HCT116 (cell line): Measurements from ENCODE around the gene PNRC2. TPM values are rescaled to one million over a fixed set of nuclear protein-coding genes. Genes with fewer than 3 reads are reported as not detected.

ENCODE experiments used
- ATAC-seq: fragments of 200-7000 bp; cut with Tn5 transposase; 2 replicates; pipeline ENCODE4 v1.9.1; 2020; ENCODE audit warnings: mild to moderate bottlenecking, moderate library complexity
- BruUV-seq: library from RNA; stranded (reverse); fragments of 400-500 nt; replicated peaks from 2 replicates; lab custom pipeline; 2021; lab: Mats Ljungman, UMichigan
- CTCF ChIA-PET: fragments of 300-600 bp; sonication (Branson Sonifier 250); formaldehyde crosslinking; loops from one replicate; lab custom pipeline; 2021; ENCODE audit warnings: antibody characterized with exemption; lab: Charles Lee
- POLR2A ChIA-PET: fragments of 300-600, 350-600 bp; sonication (Branson Sonifier 250); formaldehyde crosslinking; loops from one replicate; lab custom pipeline; 2021; ENCODE audit warnings: antibody characterized with exemption; lab: Charles Lee
- RAD21 ChIA-PET, 2 experiments: fragments of 300-600 bp; sonication (Branson Sonifier 250); formaldehyde crosslinking; loops; one replicate each; lab custom pipeline; 2023; ENCODE audit warnings: low total read pairs in 2 of 2; ENCODE audit not compliant: uncharacterized antibody in 2 of 2, unreplicated experiment in 2 of 2, low non-redundant PET in 1 of 2; lab: Charles Lee
- DNase-seq: peaks from one replicate; pipeline ENCODE4 v3.0.0-alpha.2; 2010; ENCODE audit warnings: low read depth, low spot score
- H2AFZ ChIP-seq: fragments of 200-600 bp; shearing (Covaris generic), sonication (generic); 2 replicates; pipeline ENCODE4 v1.6.1; 2017; ENCODE audit warnings: low read depth, mixed run types, mixed read lengths, antibody characterized with exemption, low read length; ENCODE audit not compliant: poor library complexity, severe bottlenecking
- H3K27ac ChIP-seq: 2 replicates; pipeline ENCODE4 v1.5.1; 2012; ENCODE audit warnings: low read depth, low read length
- H3K27me3 ChIP-seq: fragments of 200-600 bp; sonication (generic); 2 replicates; pipeline ENCODE4 v1.6.1; 2016; ENCODE audit warnings: mixed run types, low read length, mixed read lengths; ENCODE audit not compliant: insufficient read depth
- H3K36me3 ChIP-seq, 2 experiments: fragments of 200-500 bp in 1 of 2; fragments of 200-600 bp in 1 of 2; sonication (Bioruptor generic) in 1 of 2; sonication (generic) in 1 of 2; 2 replicates each; pipeline versions ENCODE4 v1.5.1 to v1.6.1; 2014 to 2016; ENCODE audit warnings: low read length in 2 of 2, inconsistent platforms in 1 of 2, mixed read lengths in 1 of 2, mixed run types in 1 of 2; ENCODE audit not compliant: insufficient read depth in 2 of 2, control insufficient read depth in 1 of 2
- H3K4me1 ChIP-seq, 2 experiments: fragments of 200-600 bp in 1 of 2; sonication (generic) in 1 of 2; 2 replicates each; pipeline versions ENCODE4 v1.5.1 to v1.6.1; 2012 to 2017; ENCODE audit warnings: low read length in 2 of 2, inconsistent platforms in 1 of 2, mild to moderate bottlenecking in 1 of 2, mixed read lengths in 1 of 2, mixed run types in 1 of 2, moderate library complexity in 1 of 2; ENCODE audit not compliant: insufficient read depth in 2 of 2, control insufficient read depth in 1 of 2
- H3K4me2 ChIP-seq: fragments of 200-600 bp; sonication (generic); 2 replicates; pipeline ENCODE4 v1.6.1; 2017; ENCODE audit warnings: mixed run types, low read length, mixed read lengths
- H3K4me3 ChIP-seq, 2 experiments: fragments of 200-600 bp in 1 of 2; sonication (generic) in 1 of 2; replicated peaks in 1 of 2; 2 replicates each; pipeline ENCODE4 v1.5.1; 2011 to 2016; ENCODE audit warnings: low read length in 2 of 2, control low read depth in 1 of 2, low read depth in 1 of 2, mild to moderate bottlenecking in 1 of 2, mixed read lengths in 1 of 2, mixed run types in 1 of 2
- H3K79me2 ChIP-seq: fragments of 200-600 bp; sonication (generic); 2 replicates; pipeline ENCODE4 v1.6.1; 2017; ENCODE audit warnings: mild to moderate bottlenecking, mixed run types, low read length, moderate library complexity, mixed read lengths; ENCODE audit not compliant: insufficient read depth
- H3K9ac ChIP-seq: fragments of 200-600 bp; sonication (generic); 2 replicates; pipeline ENCODE4 v1.6.1; 2016; ENCODE audit warnings: low read length, mixed read lengths
- H3K9me2 ChIP-seq: fragments of 200-600 bp; sonication (generic), shearing (Covaris generic); 2 replicates; pipeline ENCODE4 v1.6.1; 2017; ENCODE audit warnings: mixed run types, mild to moderate bottlenecking, moderate library complexity; ENCODE audit not compliant: insufficient read depth
- H3K9me3 ChIP-seq, 2 experiments: fragments of 200-500 bp in 1 of 2; fragments of 200-600 bp in 1 of 2; sonication (Bioruptor generic) in 1 of 2; sonication (generic) in 1 of 2; 2 replicates each; pipeline ENCODE4 v1.6.1; 2014 to 2017; ENCODE audit warnings: low read length in 2 of 2, mixed read lengths in 2 of 2, inconsistent platforms in 1 of 2, low read depth in 1 of 2, mild to moderate bottlenecking in 1 of 2, mixed run types in 1 of 2, moderate library complexity in 1 of 2; ENCODE audit not compliant: control insufficient read depth in 1 of 2, insufficient read depth in 1 of 2
- H4K20me1 ChIP-seq: fragments of 200-600 bp; sonication (generic), shearing (Covaris generic); 2 replicates; pipeline ENCODE4 v1.6.1; 2017; ENCODE audit warnings: mixed run types, mild to moderate bottlenecking, moderate library complexity; ENCODE audit not compliant: insufficient read depth
- CBX3 ChIP-seq: IDR thresholded peaks from 2 replicates; pipeline ENCODE4 v1.6.1; 2012; ENCODE audit warnings: low read depth
- ELF1 ChIP-seq: IDR thresholded peaks from 2 replicates; pipeline ENCODE4 v1.6.1; 2012; ENCODE audit warnings: low read depth, borderline replicate concordance
- FOSL1 ChIP-seq: IDR thresholded peaks from 2 replicates; pipeline ENCODE4 v1.6.1; 2012; ENCODE audit warnings: low read depth
- POLR2A ChIP-seq: IDR thresholded peaks from 2 replicates; pipeline ENCODE4 v1.7.0; 2011; ENCODE audit warnings: borderline replicate concordance; ENCODE audit not compliant: insufficient read depth, insufficient read length; ENCODE audit errors: extremely low read depth
- SRF ChIP-seq: IDR thresholded peaks from 2 replicates; pipeline ENCODE4 v1.6.1; 2012; ENCODE audit warnings: low read depth
- ZFX ChIP-seq: fragments of 450-650 bp; IDR thresholded peaks from 2 replicates; pipeline ENCODE4 v1.6.1; 2017
- intact Hi-C: fragments of 100-400 bp; cut with micrococcal nuclease; formaldehyde crosslinking; loops from 2 replicates; pipeline ENCODE4 v1.10.0; 2022
- total RNA-seq: library from RNA; stranded (reverse); gene quantifications from one replicate; pipeline ENCODE4 v1.2.1, GENCODE V29; 2021; ENCODE audit not compliant: unreplicated experiment
- TF ChIP-seq, protein P1 (sequence below): IDR thresholded peaks from 2 replicates; pipeline ENCODE4 v1.6.1; 2012
- TF ChIP-seq, protein P2 (sequence below), 3 experiments: fragments of 200-600 bp in 1 of 3; sonication (generic) in 1 of 3; IDR thresholded peaks in 2 of 3; conservative IDR thresholded peaks in 1 of 3; 2 replicates each; pipeline ENCODE4 v1.5.1; 2012 to 2017; ENCODE audit warnings: low read depth in 2 of 3, low read length in 2 of 3, antibody characterized with exemption in 1 of 3, borderline replicate concordance in 1 of 3, control low read depth in 1 of 3, mild to moderate bottlenecking in 1 of 3, mixed read lengths in 1 of 3, mixed run types in 1 of 3, moderate library complexity in 1 of 3; ENCODE audit not compliant: insufficient read depth in 1 of 3

Gene PNRC2
- total RNA-seq, 1 experiment from 2014 or later: 92.1 TPM

DNA sequence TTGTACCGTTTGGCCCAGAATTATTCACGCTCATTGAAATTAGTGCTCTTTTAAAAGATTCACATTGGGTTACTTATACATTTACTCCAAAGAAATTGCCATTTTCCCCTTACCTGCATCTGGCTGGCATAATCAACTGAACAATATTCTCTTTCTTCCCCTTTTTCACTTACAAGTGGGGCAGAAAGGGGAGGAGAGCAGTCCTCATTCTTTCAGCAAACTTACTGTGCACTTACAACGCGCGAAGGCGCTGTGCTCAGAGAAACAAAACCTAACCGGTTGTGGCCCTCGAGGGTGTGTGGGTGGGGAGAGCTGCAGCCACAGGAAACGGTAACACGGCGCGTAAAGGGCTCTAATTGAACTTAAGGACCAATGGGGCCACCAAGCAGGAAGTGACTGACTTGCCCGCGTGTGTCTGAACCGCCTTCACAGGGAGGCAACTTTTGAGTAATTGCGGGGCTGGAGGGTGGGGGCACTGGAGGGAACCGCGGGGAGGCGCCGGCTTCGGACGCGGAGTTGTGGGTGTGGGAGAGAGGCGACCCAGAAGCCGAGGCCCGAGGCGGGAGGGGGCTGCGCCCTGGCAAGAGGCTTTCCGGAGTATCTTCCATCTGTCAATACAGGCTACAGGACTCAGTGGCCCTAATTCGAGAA is 693 bp upstream of the PNRC2 start (continued):
- TF ChIP-seq CBX3: peak; percentile 69; the same call in 1 of the 2 replicates
- TF ChIP-seq FOSL1: 0 out of 2 replicates have a peak, but pooled peaks have one; percentile 5
- no peak for TF ChIP-seq SRF
- TF ChIP-seq ELF1: peak; percentile 55; the same call in 1 of the 2 replicates

DNA sequence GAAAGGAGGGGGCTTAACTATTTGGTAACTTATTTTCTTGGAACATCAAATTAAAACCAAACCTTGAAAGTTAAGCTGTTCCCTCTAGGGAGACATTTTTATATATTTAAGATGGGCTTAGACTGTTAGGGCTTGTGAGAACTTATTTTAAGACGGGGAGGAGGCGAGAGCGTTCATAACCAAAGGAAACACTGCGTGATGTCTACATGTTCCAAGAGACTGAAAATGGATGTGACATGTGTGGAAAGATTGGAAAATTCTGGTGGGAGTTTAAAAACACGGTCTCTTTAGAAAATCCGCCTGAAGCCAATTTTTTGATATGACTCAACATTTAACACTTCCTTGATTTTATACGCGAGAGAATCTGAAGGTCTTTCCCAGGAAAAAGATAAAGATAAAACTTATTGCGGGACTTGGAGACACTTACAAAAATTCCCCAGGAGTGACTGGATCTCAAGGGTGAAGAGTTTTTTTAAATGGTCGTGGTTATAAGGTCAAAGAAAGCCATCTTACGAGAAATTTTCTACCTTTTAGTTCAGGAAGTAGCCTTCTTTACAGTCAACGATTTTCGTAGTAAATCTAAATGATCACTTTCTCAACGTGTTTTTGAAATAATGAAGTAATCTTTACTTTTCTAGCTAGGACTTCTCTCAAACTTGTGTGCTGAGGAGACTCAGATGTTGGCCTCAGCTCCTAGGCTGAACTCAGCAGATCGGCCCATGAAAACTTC is 828 bp downstream of the PNRC2 start:
- no peak for DNase-seq
- Histone ChIP-seq H3K27ac (peak overlapping the region; percentile 94), H3K4me3 (peak overlapping the region; percentile 86 to 97), H4K20me1 (no peaks in the 10 kb centered on the region), H3K9ac (peak overlapping the region; percentile 99), H3K36me3 (peaks cover 11 to 14% of the 10 kb centered on the region in 2 experiments), H3K4me2 (peak overlapping the region; percentile 94)
- ChIA-PET RAD21 (no interaction called here), CTCF (no interaction called here)
- intact Hi-C loops: no loop called here
- ATAC-seq: no peak
- TF ChIP-seq, protein P1, sequence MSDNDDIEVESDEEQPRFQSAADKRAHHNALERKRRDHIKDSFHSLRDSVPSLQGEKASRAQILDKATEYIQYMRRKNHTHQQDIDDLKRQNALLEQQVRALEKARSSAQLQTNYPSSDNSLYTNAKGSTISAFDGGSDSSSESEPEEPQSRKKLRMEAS: no peak
- no peak for TF ChIP-seq ZFX
- TF ChIP-seq, protein P2, sequence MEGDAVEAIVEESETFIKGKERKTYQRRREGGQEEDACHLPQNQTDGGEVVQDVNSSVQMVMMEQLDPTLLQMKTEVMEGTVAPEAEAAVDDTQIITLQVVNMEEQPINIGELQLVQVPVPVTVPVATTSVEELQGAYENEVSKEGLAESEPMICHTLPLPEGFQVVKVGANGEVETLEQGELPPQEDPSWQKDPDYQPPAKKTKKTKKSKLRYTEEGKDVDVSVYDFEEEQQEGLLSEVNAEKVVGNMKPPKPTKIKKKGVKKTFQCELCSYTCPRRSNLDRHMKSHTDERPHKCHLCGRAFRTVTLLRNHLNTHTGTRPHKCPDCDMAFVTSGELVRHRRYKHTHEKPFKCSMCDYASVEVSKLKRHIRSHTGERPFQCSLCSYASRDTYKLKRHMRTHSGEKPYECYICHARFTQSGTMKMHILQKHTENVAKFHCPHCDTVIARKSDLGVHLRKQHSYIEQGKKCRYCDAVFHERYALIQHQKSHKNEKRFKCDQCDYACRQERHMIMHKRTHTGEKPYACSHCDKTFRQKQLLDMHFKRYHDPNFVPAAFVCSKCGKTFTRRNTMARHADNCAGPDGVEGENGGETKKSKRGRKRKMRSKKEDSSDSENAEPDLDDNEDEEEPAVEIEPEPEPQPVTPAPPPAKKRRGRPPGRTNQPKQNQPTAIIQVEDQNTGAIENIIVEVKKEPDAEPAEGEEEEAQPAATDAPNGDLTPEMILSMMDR (IDR thresholded peaks at IDR 0.05 in 2 of 3, conservative IDR thresholded peaks at IDR 0.05 in 1 of 3; ENCODE audit: borderline replicate concordance in 1 of 3, insufficient read depth in 1 of 3, low read depth in 2 of 3, low read length in 2 of 3): no peak
- TF ChIP-seq POLR2A: no peak
- TF ChIP-seq, all 23 proteins: peak for 0
- H3K27me3 ChIP-seq: no peaks in the 10 kb centered on the region
- H3K9me3 ChIP-seq: no peaks in the 10 kb centered on the region
- no peak overlapping the region for H2AFZ ChIP-seq
- H3K9me2 ChIP-seq: no peaks in the 10 kb centered on the region
- TSS peak; percentile 61 for BruUV-seq
- POLR2A ChIA-PET: interaction anchor here (0.6 to 1.8 kb wide), 4 partner anchors 8 to 398 kb away, joined by 3 to 6 read pairs (median 3); partner anchors contain the start of gene PITHD1
- peaks cover 20 to 28% of the 10 kb centered on the region in 2 experiments for H3K4me1 ChIP-seq
- H3K79me2 ChIP-seq: peaks cover 38% of the 10 kb centered on the region
